HCT116 (cell line): ENCODE measurements around the gene AAR2. TPM values are rescaled to one million over a fixed set of nuclear protein-coding genes. Genes with fewer than 3 reads are reported as not detected.

Experiments
- ATAC-seq: fragments of 200-7000 bp; cut with Tn5 transposase; 2 replicates; pipeline ENCODE4 v1.9.1; 2020; ENCODE audit warnings: mild to moderate bottlenecking, moderate library complexity
- BruUV-seq: library from RNA; stranded (reverse); fragments of 400-500 nt; replicated peaks from 2 replicates; lab custom pipeline; 2021; lab: Mats Ljungman, UMichigan
- CTCF ChIA-PET: fragments of 300-600 bp; sonication (Branson Sonifier 250); formaldehyde crosslinking; loops from one replicate; lab custom pipeline; 2021; ENCODE audit warnings: antibody characterized with exemption; lab: Charles Lee
- POLR2A ChIA-PET: fragments of 300-600, 350-600 bp; sonication (Branson Sonifier 250); formaldehyde crosslinking; loops from one replicate; lab custom pipeline; 2021; ENCODE audit warnings: antibody characterized with exemption; lab: Charles Lee
- RAD21 ChIA-PET, 2 experiments: fragments of 300-600 bp; sonication (Branson Sonifier 250); formaldehyde crosslinking; loops; one replicate each; lab custom pipeline; 2023; ENCODE audit warnings: low total read pairs in 2 of 2; ENCODE audit not compliant: uncharacterized antibody in 2 of 2, unreplicated experiment in 2 of 2, low non-redundant PET in 1 of 2; lab: Charles Lee
- DNase-seq: peaks from one replicate; pipeline ENCODE4 v3.0.0-alpha.2; 2010; ENCODE audit warnings: low read depth, low spot score
- H2AFZ ChIP-seq: fragments of 200-600 bp; shearing (Covaris generic), sonication (generic); 2 replicates; pipeline ENCODE4 v1.6.1; 2017; ENCODE audit warnings: low read depth, mixed run types, mixed read lengths, antibody characterized with exemption, low read length; ENCODE audit not compliant: poor library complexity, severe bottlenecking
- H3K27ac ChIP-seq: 2 replicates; pipeline ENCODE4 v1.5.1; 2012; ENCODE audit warnings: low read depth, low read length
- H3K27me3 ChIP-seq: fragments of 200-600 bp; sonication (generic); 2 replicates; pipeline ENCODE4 v1.6.1; 2016; ENCODE audit warnings: mixed run types, low read length, mixed read lengths; ENCODE audit not compliant: insufficient read depth
- H3K36me3 ChIP-seq, 2 experiments: fragments of 200-500 bp in 1 of 2; fragments of 200-600 bp in 1 of 2; sonication (Bioruptor generic) in 1 of 2; sonication (generic) in 1 of 2; 2 replicates each; pipeline versions ENCODE4 v1.5.1 to v1.6.1; 2014 to 2016; ENCODE audit warnings: low read length in 2 of 2, inconsistent platforms in 1 of 2, mixed read lengths in 1 of 2, mixed run types in 1 of 2; ENCODE audit not compliant: insufficient read depth in 2 of 2, control insufficient read depth in 1 of 2
- H3K4me1 ChIP-seq, 2 experiments: fragments of 200-600 bp in 1 of 2; sonication (generic) in 1 of 2; 2 replicates each; pipeline versions ENCODE4 v1.5.1 to v1.6.1; 2012 to 2017; ENCODE audit warnings: low read length in 2 of 2, inconsistent platforms in 1 of 2, mild to moderate bottlenecking in 1 of 2, mixed read lengths in 1 of 2, mixed run types in 1 of 2, moderate library complexity in 1 of 2; ENCODE audit not compliant: insufficient read depth in 2 of 2, control insufficient read depth in 1 of 2
- H3K4me2 ChIP-seq: fragments of 200-600 bp; sonication (generic); 2 replicates; pipeline ENCODE4 v1.6.1; 2017; ENCODE audit warnings: mixed run types, low read length, mixed read lengths
- H3K4me3 ChIP-seq, 2 experiments: fragments of 200-600 bp in 1 of 2; sonication (generic) in 1 of 2; replicated peaks in 1 of 2; 2 replicates each; pipeline ENCODE4 v1.5.1; 2011 to 2016; ENCODE audit warnings: low read length in 2 of 2, control low read depth in 1 of 2, low read depth in 1 of 2, mild to moderate bottlenecking in 1 of 2, mixed read lengths in 1 of 2, mixed run types in 1 of 2
- H3K79me2 ChIP-seq: fragments of 200-600 bp; sonication (generic); 2 replicates; pipeline ENCODE4 v1.6.1; 2017; ENCODE audit warnings: mild to moderate bottlenecking, mixed run types, low read length, moderate library complexity, mixed read lengths; ENCODE audit not compliant: insufficient read depth
- H3K9ac ChIP-seq: fragments of 200-600 bp; sonication (generic); 2 replicates; pipeline ENCODE4 v1.6.1; 2016; ENCODE audit warnings: low read length, mixed read lengths
- H3K9me2 ChIP-seq: fragments of 200-600 bp; sonication (generic), shearing (Covaris generic); 2 replicates; pipeline ENCODE4 v1.6.1; 2017; ENCODE audit warnings: mixed run types, mild to moderate bottlenecking, moderate library complexity; ENCODE audit not compliant: insufficient read depth
- H3K9me3 ChIP-seq, 2 experiments: fragments of 200-500 bp in 1 of 2; fragments of 200-600 bp in 1 of 2; sonication (Bioruptor generic) in 1 of 2; sonication (generic) in 1 of 2; 2 replicates each; pipeline ENCODE4 v1.6.1; 2014 to 2017; ENCODE audit warnings: low read length in 2 of 2, mixed read lengths in 2 of 2, inconsistent platforms in 1 of 2, low read depth in 1 of 2, mild to moderate bottlenecking in 1 of 2, mixed run types in 1 of 2, moderate library complexity in 1 of 2; ENCODE audit not compliant: control insufficient read depth in 1 of 2, insufficient read depth in 1 of 2
- H4K20me1 ChIP-seq: fragments of 200-600 bp; sonication (generic), shearing (Covaris generic); 2 replicates; pipeline ENCODE4 v1.6.1; 2017; ENCODE audit warnings: mixed run types, mild to moderate bottlenecking, moderate library complexity; ENCODE audit not compliant: insufficient read depth
- ATF3 ChIP-seq: IDR thresholded peaks from 2 replicates; pipeline ENCODE4 v1.6.1; 2012
- CEBPB ChIP-seq: IDR thresholded peaks from 2 replicates; pipeline ENCODE4 v1.6.1; 2012; ENCODE audit warnings: low read depth
- ELF1 ChIP-seq: IDR thresholded peaks from 2 replicates; pipeline ENCODE4 v1.6.1; 2012; ENCODE audit warnings: low read depth, borderline replicate concordance
- EZH2 ChIP-seq: fragments of 200-600 bp; sonication (generic); IDR thresholded peaks from 2 replicates; pipeline ENCODE4 v1.6.1; 2017; ENCODE audit warnings: antibody characterized with exemption, mixed run types
- REST ChIP-seq: IDR thresholded peaks from 2 replicates; pipeline ENCODE4 v1.6.1; 2012; ENCODE audit warnings: low read depth
- SP1 ChIP-seq: IDR thresholded peaks from 2 replicates; pipeline ENCODE4 v1.6.1; 2012; ENCODE audit warnings: low read depth
- ZFX ChIP-seq: fragments of 450-650 bp; IDR thresholded peaks from 2 replicates; pipeline ENCODE4 v1.6.1; 2017
- intact Hi-C: fragments of 100-400 bp; cut with micrococcal nuclease; formaldehyde crosslinking; loops from 2 replicates; pipeline ENCODE4 v1.10.0; 2022
- total RNA-seq: library from RNA; stranded (reverse); gene quantifications from one replicate; pipeline ENCODE4 v1.2.1, GENCODE V29; 2021; ENCODE audit not compliant: unreplicated experiment
- TF ChIP-seq, protein P1 (sequence below): IDR thresholded peaks from 2 replicates; pipeline ENCODE4 v1.6.1; 2011; ENCODE audit warnings: mild to moderate bottlenecking, low read length, moderate library complexity; ENCODE audit not compliant: insufficient replicate concordance; ENCODE audit errors: extremely low read depth
- TF ChIP-seq, protein P2 (sequence below), 3 experiments: fragments of 200-600 bp in 1 of 3; sonication (generic) in 1 of 3; IDR thresholded peaks in 2 of 3; conservative IDR thresholded peaks in 1 of 3; 2 replicates each; pipeline ENCODE4 v1.5.1; 2012 to 2017; ENCODE audit warnings: low read depth in 2 of 3, low read length in 2 of 3, antibody characterized with exemption in 1 of 3, borderline replicate concordance in 1 of 3, control low read depth in 1 of 3, mild to moderate bottlenecking in 1 of 3, mixed read lengths in 1 of 3, mixed run types in 1 of 3, moderate library complexity in 1 of 3; ENCODE audit not compliant: insufficient read depth in 1 of 3

Gene AAR2
- total RNA-seq, 1 experiment from 2014 or later = 23.3 TPM

DNA sequence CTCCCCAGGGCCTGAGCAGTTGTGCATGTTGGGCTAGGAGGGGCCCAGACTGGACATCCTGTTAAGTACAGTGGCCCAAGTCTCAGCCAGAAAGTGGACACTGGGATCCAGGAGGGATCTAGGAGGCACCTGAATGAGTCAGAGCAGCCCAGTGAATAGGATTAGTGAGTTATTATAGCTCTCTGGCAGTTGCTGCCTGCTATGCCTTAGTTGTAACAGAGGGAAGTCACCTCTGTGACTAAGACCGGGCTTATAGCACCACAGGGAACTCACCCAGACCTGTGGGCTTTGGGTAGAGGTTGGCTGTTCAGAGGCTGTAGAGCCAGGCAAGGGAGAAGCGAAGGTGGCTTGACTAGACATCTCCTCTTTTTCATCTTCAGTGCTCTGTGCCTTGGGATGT, 39.0 kb upstream of the AAR2 start:
- H3K27ac ChIP-seq = no peak overlapping the region
- H3K36me3 ChIP-seq = no peaks in the 10 kb centered on the region; a peak in 1 of 4 replicates
- intact Hi-C loops = no loop called here
- ATAC-seq (no peak), DNase-seq (no peak)
- no peaks in the 10 kb centered on the region for H3K79me2 ChIP-seq
- ChIA-PET RAD21 (no interaction called here), POLR2A (no interaction called here), CTCF (interaction anchor here (1.1 kb wide), 1 partner anchor 202 kb away, joined by 3 read pairs; no protein-coding TSS in a partner anchor)
- no peak overlapping the region for H2AFZ ChIP-seq
- H3K9ac ChIP-seq = no peak overlapping the region
- TF ChIP-seq SP1 = no peak
- TF ChIP-seq ZFX = no peak
- no peak for TF ChIP-seq EZH2
- TF ChIP-seq, protein P1, sequence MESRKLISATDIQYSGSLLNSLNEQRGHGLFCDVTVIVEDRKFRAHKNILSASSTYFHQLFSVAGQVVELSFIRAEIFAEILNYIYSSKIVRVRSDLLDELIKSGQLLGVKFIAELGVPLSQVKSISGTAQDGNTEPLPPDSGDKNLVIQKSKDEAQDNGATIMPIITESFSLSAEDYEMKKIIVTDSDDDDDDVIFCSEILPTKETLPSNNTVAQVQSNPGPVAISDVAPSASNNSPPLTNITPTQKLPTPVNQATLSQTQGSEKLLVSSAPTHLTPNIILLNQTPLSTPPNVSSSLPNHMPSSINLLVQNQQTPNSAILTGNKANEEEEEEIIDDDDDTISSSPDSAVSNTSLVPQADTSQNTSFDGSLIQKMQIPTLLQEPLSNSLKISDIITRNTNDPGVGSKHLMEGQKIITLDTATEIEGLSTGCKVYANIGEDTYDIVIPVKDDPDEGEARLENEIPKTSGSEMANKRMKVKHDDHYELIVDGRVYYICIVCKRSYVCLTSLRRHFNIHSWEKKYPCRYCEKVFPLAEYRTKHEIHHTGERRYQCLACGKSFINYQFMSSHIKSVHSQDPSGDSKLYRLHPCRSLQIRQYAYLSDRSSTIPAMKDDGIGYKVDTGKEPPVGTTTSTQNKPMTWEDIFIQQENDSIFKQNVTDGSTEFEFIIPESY = no peak
- TF ChIP-seq, protein P2, sequence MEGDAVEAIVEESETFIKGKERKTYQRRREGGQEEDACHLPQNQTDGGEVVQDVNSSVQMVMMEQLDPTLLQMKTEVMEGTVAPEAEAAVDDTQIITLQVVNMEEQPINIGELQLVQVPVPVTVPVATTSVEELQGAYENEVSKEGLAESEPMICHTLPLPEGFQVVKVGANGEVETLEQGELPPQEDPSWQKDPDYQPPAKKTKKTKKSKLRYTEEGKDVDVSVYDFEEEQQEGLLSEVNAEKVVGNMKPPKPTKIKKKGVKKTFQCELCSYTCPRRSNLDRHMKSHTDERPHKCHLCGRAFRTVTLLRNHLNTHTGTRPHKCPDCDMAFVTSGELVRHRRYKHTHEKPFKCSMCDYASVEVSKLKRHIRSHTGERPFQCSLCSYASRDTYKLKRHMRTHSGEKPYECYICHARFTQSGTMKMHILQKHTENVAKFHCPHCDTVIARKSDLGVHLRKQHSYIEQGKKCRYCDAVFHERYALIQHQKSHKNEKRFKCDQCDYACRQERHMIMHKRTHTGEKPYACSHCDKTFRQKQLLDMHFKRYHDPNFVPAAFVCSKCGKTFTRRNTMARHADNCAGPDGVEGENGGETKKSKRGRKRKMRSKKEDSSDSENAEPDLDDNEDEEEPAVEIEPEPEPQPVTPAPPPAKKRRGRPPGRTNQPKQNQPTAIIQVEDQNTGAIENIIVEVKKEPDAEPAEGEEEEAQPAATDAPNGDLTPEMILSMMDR (IDR thresholded peaks at IDR 0.05 in 2 of 3, conservative IDR thresholded peaks at IDR 0.05 in 1 of 3; ENCODE audit: borderline replicate concordance in 1 of 3, insufficient read depth in 1 of 3, low read depth in 2 of 3, low read length in 2 of 3) = no peak
- TF ChIP-seq CEBPB = no peak
- TF ChIP-seq REST = no peak
- TF ChIP-seq ATF3 = no peak
- TF ChIP-seq ELF1 = no peak
- no TSS peak for BruUV-seq
- H3K9me3 ChIP-seq = no peaks in the 10 kb centered on the region
- no peak overlapping the region for H3K4me3 ChIP-seq
- no peaks in the 10 kb centered on the region for H4K20me1 ChIP-seq
- no peaks in the 10 kb centered on the region for H3K9me2 ChIP-seq
- H3K27me3 ChIP-seq = no peaks in the 10 kb centered on the region
- no peaks in the 10 kb centered on the region for H3K4me1 ChIP-seq
- no peak overlapping the region for H3K4me2 ChIP-seq
